H9 (cell line): ENCODE measurements around the gene INTS7. TPM values are rescaled to one million over a fixed set of nuclear protein-coding genes. Genes with fewer than 3 reads are reported as not detected.

Experiments
- DNase-seq: peaks from one replicate; pipeline ENCODE4 v3.0.0-alpha.2; 2017
- H2AFZ ChIP-seq: one replicate; pipeline ENCODE4 v1.6.1; 2013; ENCODE audit warnings: mild to moderate bottlenecking, low read length, control low read depth, moderate library complexity
- H2AK5ac ChIP-seq: 2 replicates; pipeline ENCODE4 v1.6.1; 2013; ENCODE audit warnings: low read length, control low read depth, mixed read lengths; ENCODE audit not compliant: insufficient read length
- H2BK120ac ChIP-seq: one replicate; pipeline ENCODE4 v1.6.1; 2013; ENCODE audit warnings: low read depth, mild to moderate bottlenecking, low read length, control low read depth, inconsistent platforms; ENCODE audit not compliant: poor library complexity, severe bottlenecking
- H2BK12ac ChIP-seq: 2 replicates; pipeline ENCODE4 v1.6.1; 2013; ENCODE audit warnings: low read length, control low read depth, mixed read lengths, low read depth; ENCODE audit not compliant: insufficient read length
- H2BK15ac ChIP-seq: 2 replicates; pipeline ENCODE4 v1.6.1; 2013; ENCODE audit warnings: low read depth, low read length, control low read depth
- H2BK20ac ChIP-seq: one replicate; pipeline ENCODE4 v1.6.1; 2013; ENCODE audit warnings: low read depth, mild to moderate bottlenecking, low read length, control low read depth, inconsistent platforms; ENCODE audit not compliant: poor library complexity, severe bottlenecking
- H2BK5ac ChIP-seq: 2 replicates; pipeline ENCODE4 v1.6.1; 2013; ENCODE audit warnings: low read length, control low read depth, mixed read lengths; ENCODE audit not compliant: insufficient read length
- H3K14ac ChIP-seq: 2 replicates; pipeline ENCODE4 v1.6.1; 2013; ENCODE audit warnings: low read length, control low read depth; ENCODE audit not compliant: insufficient read depth
- H3K18ac ChIP-seq: 2 replicates; pipeline ENCODE4 v1.6.1; 2013; ENCODE audit warnings: low read depth, mild to moderate bottlenecking, mixed read lengths, low read length, control low read depth; ENCODE audit not compliant: insufficient read length
- H3K23ac ChIP-seq: 2 replicates; pipeline ENCODE4 v1.6.1; 2013; ENCODE audit warnings: low read length, control low read depth, mixed read lengths, low read depth; ENCODE audit not compliant: insufficient read length
- H3K23me2 ChIP-seq: 2 replicates; pipeline ENCODE4 v1.6.1; 2013; ENCODE audit warnings: low read depth, mild to moderate bottlenecking, mixed read lengths, low read length, control low read depth; ENCODE audit not compliant: insufficient read length, poor library complexity, severe bottlenecking
- H3K27ac ChIP-seq: 2 replicates; pipeline ENCODE4 v1.5.1; 2013; ENCODE audit warnings: low read length, control low read depth, mixed read lengths, low read depth; ENCODE audit not compliant: insufficient read length
- H3K27me3 ChIP-seq: 2 replicates; pipeline ENCODE4 v1.6.1; 2013; ENCODE audit warnings: low read length, control low read depth, inconsistent platforms; ENCODE audit not compliant: insufficient read depth
- H3K4ac ChIP-seq: 2 replicates; pipeline ENCODE4 v1.6.1; 2013; ENCODE audit warnings: low read depth, mild to moderate bottlenecking, control low read depth, inconsistent platforms, low read length, moderate library complexity
- H3K4me1 ChIP-seq: 2 replicates; pipeline ENCODE4 v1.6.1; 2013; ENCODE audit warnings: low read length, control low read depth, inconsistent platforms; ENCODE audit not compliant: insufficient read depth
- H3K4me2 ChIP-seq: 2 replicates; pipeline ENCODE4 v1.6.1; 2013; ENCODE audit warnings: low read length, control low read depth, mixed read lengths; ENCODE audit not compliant: insufficient read length, insufficient read depth
- H3K56ac ChIP-seq: 2 replicates; pipeline ENCODE4 v1.6.1; 2013; ENCODE audit warnings: low read depth, mild to moderate bottlenecking, mixed read lengths, low read length, control low read depth; ENCODE audit not compliant: insufficient read length
- H3K79me1 ChIP-seq: 2 replicates; pipeline ENCODE4 v1.6.1; 2013; ENCODE audit warnings: low read depth, mild to moderate bottlenecking, moderate library complexity, low read length, control low read depth, inconsistent platforms; ENCODE audit not compliant: insufficient read depth, poor library complexity, severe bottlenecking
- H3K79me2 ChIP-seq: 2 replicates; pipeline ENCODE4 v1.6.1; 2013; ENCODE audit warnings: low read length, control low read depth, inconsistent platforms; ENCODE audit not compliant: insufficient read depth
- H3K9ac ChIP-seq: 2 replicates; pipeline ENCODE4 v1.6.1; 2013; ENCODE audit warnings: low read length, control low read depth, mixed read lengths; ENCODE audit not compliant: insufficient read length; ENCODE audit errors: extremely low read depth
- H3K9me3 ChIP-seq: one replicate; pipeline ENCODE4 v1.6.1; 2013; ENCODE audit warnings: low read depth, low read length, inconsistent platforms; ENCODE audit not compliant: control insufficient read depth
- H3T11ph ChIP-seq: one replicate; pipeline ENCODE4 v1.6.1; 2013; ENCODE audit warnings: mild to moderate bottlenecking, low read length, control low read depth, inconsistent platforms
- H4K20me1 ChIP-seq: one replicate; pipeline ENCODE4 v1.6.1; 2013; ENCODE audit not compliant: control insufficient read depth, insufficient read length, insufficient read depth
- H4K5ac ChIP-seq: 2 replicates; pipeline ENCODE4 v1.6.1; 2013; ENCODE audit warnings: low read depth, mild to moderate bottlenecking, mixed read lengths, low read length, control low read depth; ENCODE audit not compliant: insufficient read length
- H4K8ac ChIP-seq: replicated peaks from 2 replicates; pipeline ENCODE4 v1.6.1; 2013; ENCODE audit warnings: low read length, control low read depth, mixed read lengths, low read depth; ENCODE audit not compliant: insufficient read length
- H4K91ac ChIP-seq: 2 replicates; pipeline ENCODE4 v1.6.1; 2013; ENCODE audit warnings: low read depth, mild to moderate bottlenecking, moderate library complexity, mixed read lengths, low read length, control low read depth; ENCODE audit not compliant: insufficient read length
- H3K27ac Mint-ChIP-seq, 3 experiments: 2 replicates in 2 of 3; 3 replicates in 1 of 3; pipeline ENCODE4 v1.8.0; 2020 to 2021; ENCODE audit warnings: mixed read lengths in 3 of 3, mild to moderate bottlenecking in 1 of 3, moderate library complexity in 1 of 3
- H3K27me3 Mint-ChIP-seq: 2 replicates; pipeline ENCODE4 v1.8.0; 2021; ENCODE audit warnings: low read depth, mild to moderate bottlenecking, moderate library complexity, mixed read lengths
- H3K36me3 Mint-ChIP-seq, 3 experiments: 2 replicates in 2 of 3; 3 replicates in 1 of 3; pipeline ENCODE4 v1.8.0; 2020 to 2021; ENCODE audit warnings: low read depth in 3 of 3, mixed read lengths in 3 of 3; ENCODE audit not compliant: insufficient read depth in 1 of 3
- H3K4me1 Mint-ChIP-seq, 2 experiments: 2 replicates each; pipeline ENCODE4 v1.8.0; 2020; ENCODE audit warnings: mixed read lengths in 2 of 2
- H3K4me3 Mint-ChIP-seq, 2 experiments: 2 replicates in 1 of 2; 3 replicates in 1 of 2; pipeline ENCODE4 v1.8.0; 2020 to 2021; ENCODE audit warnings: mild to moderate bottlenecking in 2 of 2, mixed read lengths in 2 of 2, moderate library complexity in 1 of 2
- H3K9me3 Mint-ChIP-seq, 2 experiments: 2 replicates in 1 of 2; 3 replicates in 1 of 2; pipeline ENCODE4 v1.8.0; 2020; ENCODE audit warnings: mild to moderate bottlenecking in 2 of 2, mixed read lengths in 2 of 2, moderate library complexity in 1 of 2
- WGBS: extraction: QIAGEN DNeasy Blood & Tissue Kit; methylation state at CpG from one replicate; pipeline ENCODE4 v1.1.7; 2013; ENCODE audit warnings: missing lambda C conversion rate, low lambda C conversion rate, mixed read lengths; ENCODE audit not compliant: insufficient read length; ENCODE audit errors: extremely low coverage; 5-methylcytosine and 5-hydroxymethylcytosine counted together
- total RNA-seq: library from RNA; stranded (reverse); gene quantifications from 2 replicates; pipeline ENCODE4 v1.2.1, GENCODE V29; 2021
- TF ChIP-seq, protein P1 (sequence below): fragments of 200-600 bp; sonication (generic); conservative IDR thresholded peaks from 3 replicates; pipeline ENCODE4 v1.8.0; 2021; ENCODE audit warnings: antibody characterized with exemption, mild to moderate bottlenecking

Gene INTS7
- total RNA-seq, 1 experiment from 2014 or later, result 32.3 TPM

DNA sequence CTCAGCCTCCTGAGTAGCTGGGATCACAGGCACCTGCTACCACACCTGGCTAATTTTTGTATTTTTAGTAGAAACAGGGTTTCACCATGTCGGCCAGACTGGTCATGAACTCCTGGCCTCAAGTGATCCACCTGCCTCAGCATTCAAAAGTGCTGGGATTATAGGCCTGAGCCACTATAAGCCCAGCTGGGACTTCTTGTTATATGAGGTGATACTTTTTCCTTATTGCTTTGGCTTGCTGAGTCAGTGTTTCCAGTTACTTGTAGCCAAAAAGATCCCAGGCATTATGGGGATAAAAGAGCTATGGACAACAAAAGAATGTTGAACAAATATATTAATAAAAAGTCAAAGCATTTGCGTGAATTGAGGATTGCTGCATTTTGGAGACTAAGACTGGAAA lies 134.9 kb downstream of the INTS7 start:
- Histone ChIP-seq H3K79me1 (no peaks in the 10 kb centered on the region), H3K27ac (no peak overlapping the region), H3K4me1 (no peaks in the 10 kb centered on the region), H3T11ph (no peak overlapping the region), H2AFZ (no peak overlapping the region), H4K8ac (no peak overlapping the region), H3K9me3 (peaks cover 6% of the 10 kb centered on the region), H3K4me2 (no peak overlapping the region), H2BK20ac (no peak overlapping the region), H4K91ac (no peak overlapping the region), H3K23ac (no peak overlapping the region), H2BK12ac (no peak overlapping the region), H3K18ac (no peak overlapping the region), H3K79me2 (no peaks in the 10 kb centered on the region; the same call in 1 of the 2 replicates), H3K27me3 (no peaks in the 10 kb centered on the region), H2BK120ac (no peak overlapping the region), H3K56ac (no peak overlapping the region), H3K23me2 (no peaks in the 10 kb centered on the region), H3K4ac (no peak overlapping the region), H2AK5ac (no peak overlapping the region), H2BK15ac (no peak overlapping the region), H3K14ac (no peak overlapping the region), H4K20me1 (no peaks in the 10 kb centered on the region), H2BK5ac (no peak overlapping the region), H3K9ac (no peak overlapping the region), H4K5ac (no peak overlapping the region)
- no CpG with 5 or more reads among the region's 2 CpGs for WGBS
- H3K27ac Mint-ChIP-seq, result no peak overlapping the region
- DNase-seq, result no peak
- no peaks in the 10 kb centered on the region for H3K27me3 Mint-ChIP-seq
- peaks cover 0 to 5% of the 10 kb centered on the region in 2 experiments; a peak in 3 of 4 replicates for H3K4me1 Mint-ChIP-seq
- peaks cover 2 to 14% (median 4%) of the 10 kb centered on the region in 3 experiments; a peak in 4 of 7 replicates for H3K36me3 Mint-ChIP-seq
- H3K4me3 Mint-ChIP-seq, result no peak overlapping the region
- peaks cover 11 to 15% of the 10 kb centered on the region in 2 experiments for H3K9me3 Mint-ChIP-seq
- TF ChIP-seq, protein P1, sequence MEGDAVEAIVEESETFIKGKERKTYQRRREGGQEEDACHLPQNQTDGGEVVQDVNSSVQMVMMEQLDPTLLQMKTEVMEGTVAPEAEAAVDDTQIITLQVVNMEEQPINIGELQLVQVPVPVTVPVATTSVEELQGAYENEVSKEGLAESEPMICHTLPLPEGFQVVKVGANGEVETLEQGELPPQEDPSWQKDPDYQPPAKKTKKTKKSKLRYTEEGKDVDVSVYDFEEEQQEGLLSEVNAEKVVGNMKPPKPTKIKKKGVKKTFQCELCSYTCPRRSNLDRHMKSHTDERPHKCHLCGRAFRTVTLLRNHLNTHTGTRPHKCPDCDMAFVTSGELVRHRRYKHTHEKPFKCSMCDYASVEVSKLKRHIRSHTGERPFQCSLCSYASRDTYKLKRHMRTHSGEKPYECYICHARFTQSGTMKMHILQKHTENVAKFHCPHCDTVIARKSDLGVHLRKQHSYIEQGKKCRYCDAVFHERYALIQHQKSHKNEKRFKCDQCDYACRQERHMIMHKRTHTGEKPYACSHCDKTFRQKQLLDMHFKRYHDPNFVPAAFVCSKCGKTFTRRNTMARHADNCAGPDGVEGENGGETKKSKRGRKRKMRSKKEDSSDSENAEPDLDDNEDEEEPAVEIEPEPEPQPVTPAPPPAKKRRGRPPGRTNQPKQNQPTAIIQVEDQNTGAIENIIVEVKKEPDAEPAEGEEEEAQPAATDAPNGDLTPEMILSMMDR, result no peak
